Measurements from ENCODE around the gene GPRC5C. TPM values are rescaled to one million over a fixed set of nuclear protein-coding genes. Genes with fewer than 3 reads are reported as not detected.

Gene GPRC5C
- total and polyA plus RNA-seq, 2 of the 13 experiments (the other 11 are each of a cell fraction or from before 2014, with no cell fraction given): 85.6 to 300 TPM

DNA sequence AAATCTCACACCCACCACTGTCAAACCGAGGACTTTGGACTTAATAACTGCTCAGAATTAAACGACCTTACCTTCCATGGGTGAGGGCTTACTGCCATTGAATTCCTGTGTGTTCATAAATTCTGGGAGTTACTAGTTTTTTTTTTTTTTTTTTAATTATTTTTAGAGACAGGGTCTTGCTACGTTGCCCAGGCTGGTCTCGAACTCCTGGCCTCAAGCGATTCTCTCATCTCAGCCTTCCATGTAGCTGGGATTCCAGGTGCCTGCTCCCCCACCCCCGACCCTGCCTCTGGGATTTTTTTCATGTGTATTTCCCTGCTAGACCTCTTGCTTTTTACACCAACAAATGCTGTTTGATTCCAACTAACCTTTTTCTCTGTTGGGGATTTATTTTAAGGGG, 19.7 kb downstream of the GPRC5C start:
- no peak overlapping the region for H2AFZ ChIP-seq (ENCODE audit: low read length)
- TF ChIP-seq NR2F6 (IDR thresholded peaks at IDR 0.05) (no peak), NR2F6 (CRISPR knock-in tag; IDR thresholded peaks at IDR 0.05) (no peak), ETV5 (CRISPR knock-in tag; IDR thresholded peaks at IDR 0.05; ENCODE audit: borderline replicate concordance) (no peak), EZH2 (conservative IDR thresholded peaks at IDR 0.05; ENCODE audit: low read depth, low read length) (no peak), ZNF235 (CRISPR knock-in tag; IDR thresholded peaks at IDR 0.05; ENCODE audit: borderline replicate concordance) (no peak), ZNF225 (CRISPR knock-in tag; IDR thresholded peaks at IDR 0.05) (no peak), IRX3 (CRISPR knock-in tag; IDR thresholded peaks at IDR 0.05; ENCODE audit: borderline replicate concordance, low read depth) (no peak), MTF2 (CRISPR knock-in tag; IDR thresholded peaks at IDR 0.05; ENCODE audit: borderline replicate concordance) (no peak), TSC22D2 (CRISPR knock-in tag; IDR thresholded peaks at IDR 0.05; ENCODE audit: borderline replicate concordance) (no peak)
- TF ChIP-seq, protein P1, sequence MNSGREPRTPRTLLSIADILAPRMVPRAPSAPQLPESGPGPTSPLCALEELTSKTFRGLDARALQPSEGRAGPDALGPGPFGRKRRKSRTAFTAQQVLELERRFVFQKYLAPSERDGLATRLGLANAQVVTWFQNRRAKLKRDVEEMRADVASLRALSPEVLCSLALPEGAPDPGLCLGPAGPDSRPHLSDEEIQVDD (CRISPR knock-in tag; IDR thresholded peaks at IDR 0.05; ENCODE audit: borderline replicate concordance): no peak
- TF ChIP-seq, protein P2, sequence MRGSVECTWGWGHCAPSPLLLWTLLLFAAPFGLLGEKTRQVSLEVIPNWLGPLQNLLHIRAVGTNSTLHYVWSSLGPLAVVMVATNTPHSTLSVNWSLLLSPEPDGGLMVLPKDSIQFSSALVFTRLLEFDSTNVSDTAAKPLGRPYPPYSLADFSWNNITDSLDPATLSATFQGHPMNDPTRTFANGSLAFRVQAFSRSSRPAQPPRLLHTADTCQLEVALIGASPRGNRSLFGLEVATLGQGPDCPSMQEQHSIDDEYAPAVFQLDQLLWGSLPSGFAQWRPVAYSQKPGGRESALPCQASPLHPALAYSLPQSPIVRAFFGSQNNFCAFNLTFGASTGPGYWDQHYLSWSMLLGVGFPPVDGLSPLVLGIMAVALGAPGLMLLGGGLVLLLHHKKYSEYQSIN (CRISPR knock-in tag; IDR thresholded peaks at IDR 0.05; ENCODE audit: borderline replicate concordance): no peak
- H3K4me3 ChIP-seq (replicated peaks in 1 of 3; ENCODE audit: insufficient read depth in 1 of 3, low read depth in 2 of 3, low read length in 3 of 3): no peak overlapping the region
- H3K9ac ChIP-seq (ENCODE audit: insufficient read depth, low read depth, low read length): no peak overlapping the region
- H3K9me3 ChIP-seq (ENCODE audit: low read length): no peaks in the 10 kb centered on the region
- ChIA-PET CTCF (ENCODE audit: low intra/inter-chr PET ratio, low total read pairs) (no interaction called here), POLR2A (interaction anchor here (1.3 to 6.2 kb wide), 4 partner anchors 8 to 34 kb away, joined by 9 to 126 read pairs (median 104); no protein-coding TSS in a partner anchor)
- BruUV-seq (replicated peaks): no TSS peak
- ATAC-seq (no peak), DNase-seq (ENCODE audit: low spot score) (no peak), FAIRE-seq (no peak)
- H3K36me3 ChIP-seq (replicated peaks in 1 of 2; ENCODE audit: control insufficient read depth in 1 of 2, insufficient read depth in 2 of 2, low read length in 2 of 2): peaks cover 8 to 16% of the 10 kb centered on the region in 2 experiments
- in situ Hi-C loops (cut with HindIII; ENCODE audit: extremely low pct_ligation_motif_present, low pct_unique_long_range_greater_than_20kb) (no loop called here), intact Hi-C loops (cut with micrococcal nuclease; ENCODE audit: unreplicated experiment) (loop anchor here (10.0 kb wide), 1 partner anchor 247 kb away; the partner anchor contains the start of gene RPL38)
- H4K20me1 ChIP-seq (ENCODE audit: insufficient read depth, low read length): no peaks in the 10 kb centered on the region; the same call in 1 of the 2 replicates
- H3K4me2 ChIP-seq (ENCODE audit: low read depth, low read length): no peak overlapping the region
- H3K4me1 ChIP-seq (ENCODE audit: insufficient read depth, low read length): peaks cover 31% of the 10 kb centered on the region
- no peaks in the 10 kb centered on the region for H3K79me2 ChIP-seq (ENCODE audit: insufficient read depth, low read length)
- H3K27ac ChIP-seq (ENCODE audit: extremely low read length, insufficient read depth, low read length): no peak overlapping the region
- WGBS (ENCODE audit: low lambda C conversion rate): 80% methylated on average over 5 of the region's 6 CpGs
- peaks cover 0 to 8% of the 10 kb centered on the region in 2 experiments; a peak in 1 of 5 replicates for H3K27me3 ChIP-seq (ENCODE audit: control insufficient read depth in 1 of 2, insufficient read depth in 2 of 2, low read length in 2 of 2)

Measured in HepG2 (cell line).